Measurements from ENCODE around the gene B4GALT5. TPM values are rescaled to one million over a fixed set of nuclear protein-coding genes. Genes with fewer than 3 reads are reported as not detected.
"Not testable (repeated sequence)": the region's sequence is repeated elsewhere in the genome, so short reads cannot be mapped to it uniquely, and the experiment has no call there.

The B4GALT5 gene
- total RNA-seq, 1 experiment from 2014 or later: 77.0 TPM

DNA sequence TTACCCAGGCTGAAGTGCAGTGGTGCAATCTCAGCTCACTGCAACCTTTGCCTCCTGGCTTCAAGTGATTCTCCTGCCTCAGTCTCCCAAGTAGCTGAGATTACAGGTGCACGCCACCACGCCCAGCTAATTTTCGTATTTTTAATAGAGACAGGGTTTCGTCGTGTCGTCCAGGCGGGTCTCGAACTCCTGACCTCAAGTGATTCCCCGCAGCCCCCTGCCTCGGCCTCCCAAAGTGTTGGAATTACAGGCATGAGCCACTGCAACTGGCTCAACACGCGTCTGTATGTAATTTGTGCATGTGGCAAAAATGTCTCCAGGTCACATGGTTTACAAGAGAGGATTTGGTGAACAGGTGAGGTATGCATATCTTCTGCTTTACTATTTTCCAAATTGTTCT, 7.6 kb upstream of the B4GALT5 start:
- not testable (repeated sequence) for H4K5ac ChIP-seq (ENCODE audit: insufficient read length, low read depth, low read length); H3K79me1 ChIP-seq (ENCODE audit: insufficient read depth, low read depth, low read length, poor library complexity, severe bottlenecking); H3K27me3 ChIP-seq (ENCODE audit: insufficient read depth, low read length); H3K79me2 ChIP-seq (ENCODE audit: insufficient read depth, low read length); H3K27me3 Mint-ChIP-seq (ENCODE audit: low read depth); H3K23ac ChIP-seq (ENCODE audit: insufficient read length, low read depth, low read length); H3K27ac Mint-ChIP-seq; H3T11ph ChIP-seq (ENCODE audit: low read length); H3K23me2 ChIP-seq (ENCODE audit: insufficient read length, low read depth, low read length, poor library complexity, severe bottlenecking); H2BK5ac ChIP-seq (ENCODE audit: insufficient read length, low read length); H2BK20ac ChIP-seq (ENCODE audit: low read depth, low read length, poor library complexity, severe bottlenecking); H2AK5ac ChIP-seq (ENCODE audit: insufficient read length, low read length); H2BK12ac ChIP-seq (ENCODE audit: insufficient read length, low read depth, low read length); H3K56ac ChIP-seq (ENCODE audit: insufficient read length, low read depth, low read length); H3K4me1 ChIP-seq (ENCODE audit: insufficient read depth, low read length); H3K18ac ChIP-seq (ENCODE audit: insufficient read length, low read depth, low read length); H3K9me3 Mint-ChIP-seq; H4K91ac ChIP-seq (ENCODE audit: insufficient read length, low read depth, low read length); H3K4me2 ChIP-seq (ENCODE audit: insufficient read depth, insufficient read length, low read length); H4K8ac ChIP-seq (replicated peaks; ENCODE audit: insufficient read length, low read depth, low read length); H3K4ac ChIP-seq (ENCODE audit: low read depth, low read length); H2AFZ ChIP-seq (ENCODE audit: low read length); H2BK15ac ChIP-seq (ENCODE audit: low read depth, low read length); H3K4me3 Mint-ChIP-seq; H3K14ac ChIP-seq (ENCODE audit: insufficient read depth, low read length); DNase-seq; H3K36me3 Mint-ChIP-seq (ENCODE audit: insufficient read depth in 1 of 3, low read depth in 3 of 3); H2BK120ac ChIP-seq (ENCODE audit: low read depth, low read length, poor library complexity, severe bottlenecking); H3K9ac ChIP-seq (ENCODE audit: extremely low read depth, insufficient read length, low read length); H4K20me1 ChIP-seq (ENCODE audit: control insufficient read depth, insufficient read depth, insufficient read length); H3K9me3 ChIP-seq (ENCODE audit: control insufficient read depth, low read depth, low read length); H3K27ac ChIP-seq (ENCODE audit: insufficient read length, low read depth, low read length)
- peaks cover 19 to 20% of the 10 kb centered on the region in 2 experiments for H3K4me1 Mint-ChIP-seq
- WGBS (ENCODE audit: extremely low coverage, insufficient read length, low lambda C conversion rate): no CpG with 5 or more reads among the region's 12 CpGs
